ENCODE data around the gene TM2D3.

Gene TM2D3

DNA sequence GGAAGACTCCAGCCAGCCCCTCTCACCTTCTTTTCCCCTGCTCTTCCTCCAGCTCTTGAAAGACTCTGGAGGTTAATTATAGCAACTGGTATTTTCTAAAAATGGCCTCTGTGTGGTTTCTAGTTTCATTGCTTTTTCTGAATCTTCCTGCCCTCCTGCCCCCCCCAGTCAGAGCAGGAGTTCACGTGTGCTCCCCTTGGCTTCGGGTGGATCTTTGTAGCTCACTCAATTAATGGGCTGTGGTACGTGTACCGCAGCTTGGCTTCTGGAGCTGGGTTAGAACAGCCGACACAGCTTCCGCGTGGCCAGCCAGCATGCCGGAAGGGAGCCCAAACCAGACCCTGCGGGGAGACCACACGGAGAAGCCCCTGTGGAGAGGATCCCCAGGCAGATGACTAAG is 31.5 kb downstream of the TM2D3 start:
- no peak for DNase-seq

GRCh38 chr15:101619615-101619865 is 32.6 kb downstream of the TM2D3 start:
- no peak for DNase-seq

DNA sequence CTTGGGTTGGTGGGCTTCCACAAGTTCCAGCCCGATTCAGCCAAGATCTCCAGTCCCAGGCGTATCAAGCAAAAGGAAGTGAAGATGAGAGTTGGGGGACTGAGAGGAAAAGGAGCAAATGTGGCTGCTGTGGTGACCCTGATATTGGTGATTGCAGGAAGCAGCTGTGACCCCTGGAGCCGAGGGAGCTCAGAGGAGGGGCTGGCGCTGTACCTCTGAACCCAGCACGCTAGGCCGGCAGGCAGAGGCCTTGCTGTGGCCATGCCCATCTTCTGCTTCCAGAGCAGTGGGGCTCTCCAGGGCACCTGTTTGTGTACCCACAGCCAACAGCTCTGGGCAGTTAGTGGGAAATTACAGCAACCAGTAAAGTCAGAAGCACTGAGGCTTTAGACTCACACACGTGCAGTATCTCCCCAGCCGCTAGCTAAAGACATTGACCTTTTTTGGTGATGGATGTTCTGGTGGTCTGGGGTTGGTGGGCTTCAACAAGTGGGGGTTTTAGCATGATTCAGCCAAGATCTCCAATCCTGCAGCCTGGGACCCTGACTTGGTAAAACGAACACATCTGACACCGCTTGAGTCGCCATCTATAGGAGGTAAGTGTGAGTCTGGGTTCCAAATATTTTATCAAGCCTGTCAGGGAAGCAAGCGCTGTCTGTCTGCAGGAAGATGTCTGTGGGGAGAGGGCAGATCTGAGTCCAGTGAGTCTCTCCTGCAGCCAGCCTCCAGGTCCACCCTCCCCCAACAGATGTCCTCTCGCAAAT is 33.1 kb downstream of the TM2D3 start:
- no peak for DNase-seq

DNA sequence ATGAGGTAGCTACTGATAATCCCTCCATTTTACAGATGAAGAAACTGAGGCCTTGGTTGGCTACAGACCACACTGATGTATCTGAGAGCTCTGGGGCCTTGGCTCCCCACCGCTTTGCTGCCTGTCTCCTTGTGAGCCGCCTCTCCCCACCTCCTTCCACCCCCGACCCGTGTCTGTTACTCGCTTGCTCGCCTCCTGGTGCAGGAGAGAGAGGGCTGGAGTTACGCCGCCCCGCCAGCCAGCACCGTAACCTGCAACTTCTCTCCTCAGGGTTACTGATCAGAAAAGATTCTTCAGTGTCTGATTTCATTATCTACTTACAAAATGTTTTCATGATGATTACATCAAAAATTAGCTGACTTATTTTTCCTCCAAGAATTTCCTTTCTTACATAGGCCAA is 34.1 kb downstream of the TM2D3 start:
- DNase-seq = no peak

GRCh38 chr15:101617390-101617965 is 34.7 kb downstream of the TM2D3 start:
- DNase-seq = no peak

GRCh38 chr15:101615986-101616848 is 36.0 kb downstream of the TM2D3 start:
- no peak for DNase-seq

GRCh38 chr15:101615414-101615985 is 36.7 kb downstream of the TM2D3 start:
- no peak for DNase-seq

GRCh38 chr15:101614761-101615160 is 37.4 kb downstream of the TM2D3 start:
- DNase-seq = no peak

- DNase-seq = no peak
These were observed 38.1 kb downstream of the TM2D3 start for GRCh38 chr15:101614001-101614585.

GRCh38 chr15:101613130-101614000 is 38.8 kb downstream of the TM2D3 start:
- DNase-seq = no peak

GRCh38 chr15:101612676-101613075 is 39.5 kb downstream of the TM2D3 start:
- peak; percentile 37 for DNase-seq

DNA sequence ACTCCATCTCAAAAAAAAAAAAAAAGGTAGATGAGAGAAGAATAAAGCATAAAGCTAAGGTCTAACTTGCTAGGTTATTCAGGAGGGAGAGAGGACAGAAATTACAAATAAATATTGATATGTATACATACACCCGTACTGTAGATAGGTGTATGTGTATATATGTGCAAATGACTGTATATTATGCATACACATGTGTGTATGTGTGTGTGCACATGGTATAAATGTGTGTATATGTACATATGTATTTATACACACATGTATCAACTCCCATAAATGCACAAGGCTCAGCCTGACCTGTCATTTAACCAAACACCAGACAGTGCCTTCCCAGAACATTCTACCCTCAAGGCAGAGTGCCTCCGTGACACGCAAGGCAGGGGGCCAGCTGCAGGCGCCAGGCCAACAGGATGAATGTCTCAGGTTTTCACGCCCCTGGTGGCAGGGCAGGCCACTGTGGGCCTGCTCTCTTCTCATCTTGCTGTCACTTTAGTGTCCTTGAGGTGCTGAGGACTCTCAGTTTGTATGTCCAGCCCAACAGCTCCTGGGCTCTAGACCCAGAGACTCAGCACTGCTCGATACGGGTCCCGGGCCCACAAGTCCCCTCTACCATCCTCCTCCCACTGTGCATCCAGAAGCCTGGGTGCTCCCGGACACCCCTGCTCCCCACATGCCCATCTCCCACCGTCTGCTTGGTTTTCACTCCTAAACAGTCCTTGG is 40.4 kb downstream of the TM2D3 start:
- DNase-seq = no peak

GRCh38 chr15:101611007-101611406 is 41.2 kb downstream of the TM2D3 start:
- DNase-seq = no peak

DNA sequence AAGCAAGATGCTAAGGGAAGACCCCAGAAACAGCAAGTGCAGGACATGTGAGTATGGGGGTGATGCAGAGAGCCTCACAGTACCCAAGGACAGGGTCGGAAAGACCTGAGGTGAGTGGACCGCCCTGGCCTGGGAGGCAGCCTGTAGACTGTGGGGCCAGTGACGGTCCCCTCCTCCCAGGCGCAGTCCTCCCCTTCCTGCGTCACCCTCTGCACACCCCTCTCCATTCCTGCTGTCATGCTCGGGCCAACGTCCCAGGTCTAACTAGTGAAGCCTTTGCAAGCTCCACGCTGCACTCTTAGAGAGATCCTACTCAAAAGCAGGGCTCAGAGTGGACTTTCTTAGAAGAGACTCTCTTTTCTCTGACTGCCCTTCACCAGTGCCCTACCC is 41.6 kb downstream of the TM2D3 start:
- DNase-seq = no peak

DNA sequence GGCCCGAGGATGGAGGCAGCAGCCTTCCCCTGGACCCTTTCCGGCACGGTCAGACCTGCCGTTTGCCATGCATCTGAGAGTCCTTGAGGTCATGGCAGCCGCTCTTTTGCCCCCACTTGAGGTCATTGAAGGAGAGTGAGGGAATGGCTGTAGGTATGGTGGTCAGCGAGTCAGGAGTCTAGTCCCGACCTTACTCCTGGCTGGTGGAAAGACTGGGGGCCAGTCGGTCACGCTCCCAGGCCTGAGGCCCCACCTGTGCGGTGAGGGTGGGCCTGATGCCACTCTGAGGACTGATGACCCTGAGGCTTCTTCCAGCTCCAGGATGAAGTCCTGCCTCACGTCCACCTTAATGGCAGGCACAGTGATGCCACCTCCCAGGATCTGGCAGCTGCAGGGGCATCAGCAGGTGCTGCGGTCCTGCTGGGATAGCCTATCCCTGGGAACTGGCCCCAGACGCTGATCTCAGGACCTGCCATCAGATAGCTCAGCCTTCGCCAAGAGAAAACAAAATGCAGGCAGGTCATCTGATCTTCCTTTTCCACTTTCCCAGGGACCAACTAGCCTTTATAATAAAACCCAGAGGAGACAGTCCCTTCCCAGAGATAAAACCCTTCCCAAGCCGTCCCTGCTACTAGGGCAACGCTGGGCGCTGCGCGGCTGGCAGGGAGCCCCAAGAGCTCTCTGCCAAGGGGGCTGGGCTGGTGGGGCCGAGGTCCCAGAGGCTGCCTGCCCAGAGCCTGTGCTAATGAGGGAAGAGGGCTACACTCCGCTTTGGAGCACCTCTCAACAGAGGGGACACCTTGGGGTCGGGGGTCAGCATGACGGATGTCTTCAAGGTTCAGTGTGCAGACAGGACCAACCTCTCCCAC is 42.2 kb downstream of the TM2D3 start:
- DNase-seq = no peak

- no peak for DNase-seq
These were observed 44.0 kb downstream of the TM2D3 start for GRCh38 chr15:101608201-101608600.

- DNase-seq = no peak
These were observed 45.1 kb downstream of the TM2D3 start for GRCh38 chr15:101607108-101607507.

DNA sequence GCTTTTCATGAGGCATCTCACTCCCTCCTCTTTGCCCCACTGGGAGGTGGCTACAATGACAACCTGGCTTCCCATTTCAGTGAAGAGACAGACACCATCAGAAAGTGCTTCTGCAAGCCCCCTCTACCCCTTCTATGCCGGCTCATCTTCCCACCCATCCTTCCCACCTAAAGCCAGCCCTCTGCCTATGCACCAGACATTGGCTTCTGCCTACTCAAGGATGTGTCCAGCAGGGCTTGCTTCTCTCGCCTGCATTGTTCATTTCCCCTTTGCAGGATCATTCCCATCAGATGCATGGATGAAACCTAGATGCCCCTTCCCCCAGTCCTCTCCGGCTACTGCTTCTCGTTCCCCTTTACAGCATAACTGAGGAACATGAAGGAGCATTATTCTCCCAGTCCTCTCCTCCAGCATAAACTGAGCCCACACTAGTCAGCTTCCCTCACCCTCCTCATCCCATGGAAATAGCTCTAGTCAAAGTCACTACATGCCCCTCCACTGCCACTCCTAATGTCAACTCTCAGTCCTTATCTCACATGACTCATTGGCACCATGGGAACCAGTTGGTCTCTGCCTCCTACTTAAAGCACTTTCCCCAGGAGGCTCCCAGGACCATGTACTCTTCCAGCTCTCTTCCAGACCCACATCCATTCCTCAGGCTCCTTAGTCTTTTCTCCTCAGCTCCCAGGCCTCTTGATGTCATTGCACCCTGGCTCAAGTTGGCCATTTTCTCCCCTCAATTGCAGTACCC is 47.9 kb downstream of the TM2D3 start:
- no peak for DNase-seq

DNA sequence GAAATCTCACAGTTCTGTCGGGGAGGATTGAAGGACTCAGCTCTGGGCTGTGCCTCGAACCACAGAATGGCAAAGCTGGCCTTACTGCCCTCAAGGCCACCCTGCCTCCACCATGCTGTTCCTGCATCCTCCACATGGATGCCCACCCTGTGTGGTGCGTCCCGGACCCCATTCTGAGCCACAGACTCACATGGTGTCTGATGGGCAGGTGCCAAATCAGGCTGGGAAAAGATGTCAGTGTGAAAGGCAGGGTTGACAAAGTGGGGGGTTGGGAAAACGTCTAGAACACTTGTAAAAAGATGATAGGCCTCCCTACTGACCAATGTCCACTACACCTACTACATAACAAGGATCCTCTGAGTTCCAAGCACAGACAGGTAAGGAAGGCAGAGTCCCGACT is 49.4 kb downstream of the TM2D3 start:
- DNase-seq = no peak

- no peak for DNase-seq
These were observed 52.1 kb downstream of the TM2D3 start for GRCh38 chr15:101600035-101600434.
